NCI-H2171 treated with DMSO at 0.1 percent for 48 hours (cell line): Measurements from ENCODE around the gene KIAA0408.
A peak's percentile ranks its signal among the peaks of the same experiment; 100 is the strongest.
"Not testable (repeated sequence)": the region's sequence is repeated elsewhere in the genome, so short reads cannot be mapped to it uniquely, and the experiment has no call there.

ENCODE experiments used
- DNase-seq: peaks from one replicate; lab custom pipeline; 2025; lab: John Stamatoyannopoulos, UW

The KIAA0408 gene

DNA sequence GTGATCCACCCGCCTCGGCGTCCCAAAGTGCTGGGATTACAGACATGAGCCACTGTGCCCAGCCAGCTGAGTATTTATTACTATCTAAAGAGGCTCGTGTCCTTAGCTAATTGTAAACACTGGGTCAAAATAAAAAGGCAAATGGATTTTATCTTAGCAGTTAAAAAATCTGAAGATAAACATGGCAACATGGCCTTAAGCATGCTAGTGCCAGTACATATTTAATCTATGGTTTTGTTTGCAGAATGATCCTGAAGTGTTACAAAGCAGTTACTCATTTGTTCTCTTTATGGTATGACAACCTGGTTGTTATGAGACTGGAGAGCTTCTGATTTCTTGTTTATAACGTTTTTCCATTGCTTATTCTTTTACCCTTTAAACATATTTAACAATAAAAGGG is 3.9 kb upstream of the KIAA0408 start:
- DNase-seq, result no peak

DNA sequence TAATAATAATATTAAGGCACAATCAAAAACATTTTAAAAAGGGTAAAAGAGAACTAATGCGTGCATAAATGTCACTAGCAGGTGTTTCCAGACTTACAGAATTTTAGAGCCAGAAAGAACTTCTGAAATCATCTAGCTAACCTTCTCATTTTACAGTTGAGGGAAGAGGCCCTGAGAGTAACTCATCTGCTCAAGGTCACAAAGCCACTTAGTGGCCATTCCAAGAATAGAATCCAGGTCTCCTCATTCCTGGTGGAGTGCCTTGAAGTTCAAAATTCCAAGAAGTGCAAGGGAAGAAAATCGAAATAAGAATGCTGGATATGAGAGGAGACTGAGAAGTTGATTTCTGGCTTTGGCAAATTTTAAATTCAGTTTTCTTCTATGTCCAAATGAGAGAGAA is 3.2 kb upstream of the KIAA0408 start:
- no peak for DNase-seq

DNA sequence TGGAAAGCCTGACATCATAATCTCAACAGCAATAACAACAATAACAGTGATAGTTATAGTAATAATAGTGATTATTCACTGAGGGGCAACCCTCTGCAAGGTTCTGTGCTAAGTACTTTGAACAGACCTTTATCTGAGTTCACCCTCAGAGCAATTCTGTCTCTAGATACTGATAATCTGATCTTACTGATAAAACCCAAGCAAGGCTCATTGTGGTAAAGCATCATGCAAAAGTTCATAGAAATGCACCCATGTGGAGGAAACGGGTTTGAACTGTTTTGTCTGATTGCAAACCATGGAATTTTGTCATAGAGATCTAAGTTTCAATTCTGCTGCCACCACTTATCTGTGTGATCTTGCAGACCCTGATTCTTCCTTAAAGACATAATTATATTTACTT is 1.3 kb upstream of the KIAA0408 start:
- no peak for DNase-seq

DNA sequence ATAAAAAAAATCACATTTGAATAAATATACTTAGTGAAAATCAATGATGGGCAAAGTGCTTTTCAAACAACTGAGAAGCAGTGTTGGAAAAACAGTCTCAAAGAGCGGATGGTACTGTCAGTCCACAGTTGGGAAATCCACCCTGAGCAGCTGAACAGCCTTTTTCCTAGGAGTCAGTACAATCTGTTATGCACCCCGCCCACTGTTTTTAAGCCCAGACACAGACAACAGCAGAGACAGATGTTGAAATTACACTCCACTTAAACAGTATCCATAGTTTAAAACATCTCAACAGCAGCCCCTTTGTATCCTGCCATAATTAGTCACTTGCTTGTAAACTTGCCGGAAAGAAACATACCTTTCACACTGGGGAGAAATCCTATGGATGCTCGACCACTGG is 372 bp downstream of the KIAA0408 start:
- peak; percentile 49 for DNase-seq

DNA sequence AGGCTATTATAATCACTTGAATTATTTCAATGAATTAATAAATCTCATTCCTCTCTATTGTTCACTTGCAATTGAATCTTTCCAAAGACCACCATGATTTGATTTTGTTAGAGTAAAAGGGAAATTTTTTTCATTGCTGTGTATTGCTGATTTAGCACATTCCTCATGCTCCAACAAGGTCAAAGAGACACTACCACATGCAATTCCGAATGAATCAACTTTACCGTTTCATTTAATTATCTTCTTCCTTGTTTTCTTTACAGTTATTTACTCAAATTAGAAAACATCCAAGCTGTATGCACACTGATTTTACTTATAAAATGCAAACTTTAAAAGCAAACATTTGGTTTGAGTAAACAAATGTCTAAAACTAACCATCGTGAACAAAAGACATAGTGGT is 967 bp downstream of the KIAA0408 start:
- no peak for DNase-seq

DNA sequence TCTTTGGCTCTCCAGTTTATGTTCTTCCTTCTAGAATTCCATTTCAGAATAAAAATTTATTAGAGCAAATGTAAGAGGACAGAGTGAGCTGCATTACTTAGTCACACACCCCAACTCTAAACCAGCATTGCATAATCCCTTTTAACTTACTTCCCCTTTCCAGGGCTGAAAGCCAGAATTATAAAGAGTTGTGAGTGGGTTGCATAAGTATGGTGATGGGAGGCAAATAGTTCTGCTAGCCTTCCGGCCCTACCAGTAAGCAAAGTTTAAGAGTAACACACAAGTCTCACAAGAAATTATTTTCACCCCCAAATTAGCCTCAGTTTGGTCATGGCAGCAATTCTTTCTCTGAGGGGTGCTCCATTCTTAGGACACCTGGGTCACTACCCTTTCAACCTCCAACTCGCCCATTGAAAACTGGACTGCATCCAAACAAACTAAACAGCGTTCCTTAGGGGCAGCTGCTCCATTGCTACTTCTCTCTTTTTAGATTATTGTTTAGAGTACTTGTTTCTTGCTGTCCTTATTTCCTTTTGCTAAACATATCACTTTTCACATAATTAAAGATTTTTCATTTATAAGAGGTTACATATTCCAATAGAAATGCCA is 1.6 kb downstream of the KIAA0408 start:
- DNase-seq, result no peak

DNA sequence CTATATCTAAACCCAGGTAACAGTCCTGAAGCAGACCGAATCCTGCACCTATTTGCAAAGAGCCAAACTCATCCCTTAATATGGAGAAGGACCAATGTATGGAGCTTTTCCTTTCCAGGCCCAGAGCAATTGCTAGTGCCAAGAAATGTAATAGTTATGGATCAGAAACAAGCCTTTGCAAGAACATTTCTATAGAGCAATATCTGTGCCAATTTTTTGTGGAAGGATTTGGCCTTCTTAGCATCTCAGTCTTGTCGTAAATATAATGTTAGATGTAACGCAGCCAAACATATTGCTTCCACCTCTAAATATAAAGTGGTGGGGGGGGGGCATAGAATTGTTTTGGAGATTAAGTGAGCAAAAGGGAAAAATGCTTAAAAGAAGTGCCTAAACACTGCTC is 2.7 kb downstream of the KIAA0408 start:
- no peak for DNase-seq

DNA sequence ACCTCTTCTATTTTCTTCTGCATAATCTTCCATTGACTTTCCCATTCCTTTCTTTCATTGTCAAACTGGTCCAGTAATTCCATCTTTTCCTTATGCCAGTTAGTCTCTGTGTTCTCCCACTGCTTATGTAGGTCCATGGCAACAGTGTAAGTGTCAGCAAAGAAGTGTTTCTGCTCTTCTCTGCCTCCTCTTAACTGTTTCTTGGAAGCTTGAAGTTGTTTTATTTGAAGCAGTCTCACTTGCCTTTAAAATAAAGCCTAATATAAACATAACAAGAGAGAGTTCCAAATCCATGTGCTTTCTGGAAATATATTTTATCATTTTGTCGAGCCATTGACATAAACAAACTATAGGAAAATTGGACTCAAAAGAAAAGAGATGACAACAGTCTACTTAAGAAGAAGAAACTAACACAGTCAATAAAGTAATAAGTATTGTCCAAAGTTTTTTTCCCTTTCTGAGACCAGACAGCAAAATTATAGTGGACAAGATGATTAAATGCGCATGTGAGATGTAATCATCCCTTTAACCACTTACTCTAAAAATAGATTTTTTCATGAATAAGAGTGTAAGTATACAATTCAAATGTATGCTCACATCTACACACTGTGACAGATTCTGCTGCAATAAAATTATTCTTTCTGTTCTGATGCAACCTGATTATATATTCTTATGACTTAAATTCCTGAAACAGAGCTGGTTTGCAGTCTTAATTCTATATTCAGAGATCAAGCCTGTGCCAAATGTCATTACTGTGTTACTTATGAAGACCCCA is 5.2 kb downstream of the KIAA0408 start:
- DNase-seq, result no peak

DNA sequence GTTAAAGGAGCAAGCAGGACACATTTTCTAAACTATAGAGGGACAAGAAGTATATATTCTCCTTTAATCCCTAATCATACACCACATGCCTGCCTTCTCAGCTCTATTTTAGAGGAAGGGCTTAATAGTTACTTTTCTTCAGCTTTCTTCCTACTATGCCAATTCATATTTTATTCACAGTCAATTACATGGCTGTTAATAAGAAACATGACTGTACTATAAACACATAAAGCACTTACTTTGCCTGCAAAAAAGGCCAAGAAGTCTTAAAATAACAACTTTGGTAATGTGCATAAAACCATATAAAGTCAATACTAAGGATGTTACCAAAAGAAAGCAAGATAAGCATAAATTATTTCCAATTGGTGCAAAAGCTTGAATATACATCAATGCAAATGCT is 6.4 kb downstream of the KIAA0408 start:
- DNase-seq, result no peak

DNA sequence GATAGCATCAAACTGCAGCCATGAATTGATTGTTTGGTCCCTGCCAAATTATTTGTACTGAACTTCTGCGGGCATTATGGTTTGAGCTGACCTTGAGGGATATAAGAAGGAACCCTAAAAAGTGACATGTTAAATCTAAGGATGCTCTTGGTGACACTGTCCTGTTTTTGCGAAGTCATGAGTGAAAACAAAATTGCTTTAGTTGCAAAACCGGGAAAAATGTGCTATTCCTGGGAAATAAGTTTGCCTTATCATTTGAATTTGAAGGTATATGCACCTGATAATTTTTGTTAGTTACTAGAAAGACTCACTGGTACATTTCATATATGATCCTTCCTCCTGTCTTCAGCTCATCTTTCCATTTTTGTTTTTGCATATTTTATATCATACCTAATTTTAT is 7.8 kb downstream of the KIAA0408 start:
- DNase-seq, result no peak

DNA sequence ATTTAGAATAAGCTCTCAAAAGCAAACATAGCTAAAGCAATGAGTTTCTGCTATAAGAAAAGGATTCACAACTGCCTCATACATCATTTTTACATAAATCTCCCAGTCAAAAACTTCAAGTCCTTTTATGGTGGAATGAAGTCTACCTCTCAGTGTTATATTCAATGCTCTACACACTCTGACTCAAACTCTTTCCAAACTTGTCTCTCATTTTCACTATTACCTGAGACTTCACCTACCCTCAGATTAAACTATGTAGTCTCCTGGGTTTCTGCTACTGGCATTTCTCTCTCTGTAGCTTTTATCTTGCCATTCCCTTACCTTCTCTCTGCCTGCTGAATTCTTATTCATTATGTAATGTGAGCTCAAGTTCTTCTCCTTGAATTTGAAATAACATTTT is 11.4 kb downstream of the KIAA0408 start:
- DNase-seq, result no peak

DNA sequence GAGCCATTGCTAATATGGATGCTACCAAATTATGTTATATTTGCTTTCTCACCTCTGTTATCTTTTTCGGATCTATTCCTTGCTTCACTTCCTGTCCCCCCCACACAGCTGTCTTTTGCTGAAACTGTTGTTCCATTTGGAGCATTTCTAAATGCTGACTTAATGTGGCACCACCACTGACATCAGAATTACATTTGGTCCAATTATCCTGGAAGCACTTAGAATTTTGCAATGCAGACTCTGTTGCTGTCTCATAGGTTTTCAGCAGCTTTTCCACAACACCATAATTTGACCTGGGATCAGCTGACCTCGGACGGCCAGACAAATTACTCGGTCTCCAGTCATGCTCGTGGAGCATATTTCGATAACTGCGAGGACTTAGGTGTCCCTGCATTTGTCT is 12.8 kb downstream of the KIAA0408 start:
- no peak for DNase-seq

DNA sequence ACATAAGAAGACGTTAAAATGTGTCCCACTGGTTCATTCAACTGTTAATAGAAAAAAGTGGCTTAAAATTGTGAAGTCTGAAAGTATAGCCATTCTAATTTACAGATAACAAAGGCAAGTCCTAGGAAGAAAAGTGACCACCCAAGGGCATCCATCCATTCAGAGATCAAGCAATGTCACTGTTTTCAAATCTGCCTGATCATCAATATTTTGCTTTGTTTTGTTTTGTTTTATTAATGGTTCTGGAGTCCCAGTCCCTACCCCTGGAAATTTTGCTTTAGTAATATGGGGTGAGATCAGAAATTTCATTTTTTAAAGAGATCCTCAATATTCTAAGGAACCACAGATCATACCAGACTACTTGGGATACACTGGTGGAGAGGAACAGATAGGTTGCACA is 17.3 kb downstream of the KIAA0408 start:
- no peak for DNase-seq

DNA sequence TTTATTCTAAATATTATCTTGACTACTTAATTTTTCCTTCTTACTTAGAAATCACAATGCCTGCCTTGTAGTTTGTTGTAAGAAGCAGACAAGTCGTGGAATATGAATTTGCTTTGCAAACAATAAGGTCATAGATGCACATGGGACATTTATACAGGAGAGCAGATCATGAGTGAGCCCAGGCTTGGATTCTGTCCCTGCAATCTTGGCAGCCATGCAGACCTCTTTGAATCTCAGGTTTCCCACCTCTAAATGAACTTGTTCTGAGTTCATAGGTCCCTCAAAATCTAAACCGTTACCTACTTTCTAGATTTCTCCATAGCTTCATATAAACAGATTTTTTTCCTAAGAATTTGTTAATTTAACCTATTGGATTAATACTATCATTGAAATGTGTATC is 19.5 kb downstream of the KIAA0408 start:
- DNase-seq, result no peak

DNA sequence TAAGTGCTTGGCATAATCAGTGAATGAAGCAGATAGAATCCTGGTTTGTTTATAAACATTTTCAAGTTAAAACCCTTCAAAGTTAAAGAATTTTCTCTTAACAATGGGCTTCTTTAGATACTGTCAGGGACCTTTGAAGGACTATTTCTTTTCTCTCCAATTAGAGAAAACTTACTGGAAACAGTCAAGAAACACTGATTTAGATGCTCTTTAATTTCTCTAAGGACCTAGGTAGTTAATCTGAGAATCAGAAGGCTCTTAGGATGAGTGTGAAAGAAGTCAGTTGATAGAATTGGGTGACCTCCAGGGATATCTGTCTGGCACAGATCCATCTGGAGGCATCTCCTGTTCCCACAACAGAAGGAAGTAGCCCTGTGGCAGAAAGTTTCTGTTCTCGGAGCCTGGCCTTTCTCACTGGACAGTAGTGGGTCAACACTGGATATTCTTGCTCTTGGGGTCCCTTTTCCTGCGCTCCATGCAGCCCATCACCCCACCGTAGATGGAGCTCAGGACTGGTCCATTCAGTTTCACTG is 22.5 kb downstream of the KIAA0408 start:
- peak; percentile 36 for DNase-seq

DNA sequence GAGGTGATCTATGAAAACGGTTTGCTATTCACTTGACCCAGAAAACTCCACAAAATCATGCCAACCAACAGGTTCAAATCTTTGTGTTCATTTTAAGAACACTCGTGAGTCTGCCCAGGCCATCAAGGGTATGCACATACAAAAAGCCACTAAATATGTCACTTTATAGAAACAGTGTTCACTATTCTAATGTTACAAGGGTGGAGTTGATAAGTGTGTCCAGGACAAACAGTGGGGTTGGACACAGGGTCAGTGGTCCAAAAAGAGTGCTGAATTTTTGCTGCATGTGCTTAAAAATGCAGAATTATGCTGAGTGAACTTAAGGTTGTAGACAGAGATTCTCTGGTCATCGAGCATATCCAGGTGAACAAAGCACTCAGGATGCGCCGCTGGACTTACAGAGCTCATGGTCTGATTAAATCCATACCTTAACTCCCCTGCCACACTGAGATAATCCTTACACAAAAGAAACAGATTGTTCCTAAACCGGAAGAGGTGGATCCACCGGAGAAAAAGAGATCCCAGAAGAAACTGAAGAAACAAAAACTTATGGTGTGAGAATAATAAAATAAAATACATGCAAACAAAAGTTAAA is 23.5 kb downstream of the KIAA0408 start:
- DNase-seq, result no peak

DNA sequence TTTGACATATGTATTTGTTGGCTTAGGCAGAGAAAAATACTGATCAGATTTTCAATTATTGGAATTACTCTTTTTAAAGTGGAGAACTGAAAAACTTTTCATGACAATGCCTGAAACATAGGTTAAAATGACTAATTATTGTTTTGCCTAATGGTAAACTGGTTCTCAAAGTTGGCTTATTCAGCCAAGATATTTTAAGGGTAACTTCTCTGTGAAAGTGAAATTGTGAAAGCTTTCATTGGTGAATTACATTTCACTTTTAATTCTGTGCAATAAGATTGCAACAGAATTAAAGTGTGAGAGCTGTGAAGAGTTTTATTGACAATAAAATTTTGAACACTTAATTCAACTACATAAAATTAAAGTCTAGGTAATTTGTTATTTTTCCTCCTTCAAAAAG is 24.5 kb downstream of the KIAA0408 start:
- DNase-seq, result no peak

DNA sequence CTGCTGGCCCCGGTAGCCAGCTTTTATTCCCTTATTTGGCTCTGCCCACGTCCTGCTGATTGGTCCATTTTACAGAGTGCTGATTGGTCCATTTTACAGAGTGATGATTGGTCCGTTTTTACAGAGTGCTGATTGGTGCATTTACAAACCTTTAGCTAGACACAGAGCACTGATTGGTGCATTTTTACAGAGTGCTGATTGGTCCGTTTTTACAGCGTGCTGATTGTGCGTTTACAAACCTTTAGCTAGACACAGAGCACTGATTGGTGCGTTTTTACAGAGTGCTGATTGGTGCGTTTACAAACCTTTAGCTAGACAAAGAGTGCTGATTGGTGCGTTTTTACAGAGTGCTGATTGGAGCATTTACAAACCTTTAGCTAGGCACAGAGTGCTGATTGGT is 30.6 kb downstream of the KIAA0408 start:
- not testable (repeated sequence) for DNase-seq

DNA sequence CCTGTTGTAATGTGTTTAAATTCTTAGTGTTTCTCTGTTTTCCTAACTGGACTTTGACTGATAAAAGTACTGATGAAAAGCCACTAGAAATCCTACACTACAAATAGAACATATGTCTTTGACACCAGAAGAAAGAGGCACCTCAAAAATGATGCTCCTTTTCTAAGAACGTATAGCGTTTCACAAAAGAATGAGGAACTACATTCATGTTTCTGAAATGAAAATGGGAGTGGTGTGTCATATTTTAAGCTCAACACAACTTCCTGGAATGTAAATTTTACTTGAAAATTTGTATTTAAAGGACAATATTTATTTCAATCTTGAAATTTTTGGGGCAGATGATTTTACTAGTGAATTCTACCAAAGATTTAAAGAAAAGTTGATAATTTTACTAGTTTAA is 35.3 kb downstream of the KIAA0408 start:
- no peak for DNase-seq

DNA sequence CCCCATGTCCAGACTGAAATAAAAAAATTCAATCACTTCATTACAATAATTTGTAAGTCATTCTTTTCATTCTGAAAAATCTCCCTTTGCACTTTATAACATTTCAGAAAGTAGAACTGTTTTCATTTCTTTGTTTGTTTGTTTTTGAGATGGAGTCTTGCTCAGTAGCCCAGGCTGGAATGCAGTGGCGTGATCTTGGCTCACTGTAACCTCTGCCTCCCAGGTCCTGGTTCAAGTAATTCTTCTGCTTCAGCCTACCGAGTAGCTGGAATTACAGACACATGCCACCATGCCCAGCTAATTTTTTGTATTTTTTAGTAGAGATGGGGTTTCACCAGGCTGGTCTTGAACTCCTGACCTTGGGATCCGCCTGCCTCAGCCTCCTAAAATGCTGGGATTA is 38.0 kb downstream of the KIAA0408 start:
- not testable (repeated sequence) for DNase-seq

DNA sequence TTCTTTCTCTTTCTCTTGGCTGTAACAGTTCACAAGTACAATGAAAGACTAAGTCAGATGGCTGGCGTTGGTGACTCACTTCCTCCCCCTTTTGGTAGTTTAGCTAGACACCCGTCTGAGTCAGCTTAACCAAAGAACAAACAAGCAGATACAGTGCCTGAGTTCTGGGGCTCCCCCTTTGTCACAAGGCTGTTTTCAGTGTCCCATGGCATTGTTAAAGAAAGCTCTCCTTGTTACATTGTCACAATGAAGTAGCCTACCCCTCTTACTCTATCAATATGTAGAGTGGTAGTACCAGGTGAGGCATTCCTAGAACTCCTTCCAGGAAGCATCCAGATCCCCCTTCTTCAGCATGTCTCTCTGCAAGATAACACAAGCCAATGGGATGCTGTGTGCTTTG is 38.6 kb downstream of the KIAA0408 start:
- peak; percentile 55 for DNase-seq

DNA sequence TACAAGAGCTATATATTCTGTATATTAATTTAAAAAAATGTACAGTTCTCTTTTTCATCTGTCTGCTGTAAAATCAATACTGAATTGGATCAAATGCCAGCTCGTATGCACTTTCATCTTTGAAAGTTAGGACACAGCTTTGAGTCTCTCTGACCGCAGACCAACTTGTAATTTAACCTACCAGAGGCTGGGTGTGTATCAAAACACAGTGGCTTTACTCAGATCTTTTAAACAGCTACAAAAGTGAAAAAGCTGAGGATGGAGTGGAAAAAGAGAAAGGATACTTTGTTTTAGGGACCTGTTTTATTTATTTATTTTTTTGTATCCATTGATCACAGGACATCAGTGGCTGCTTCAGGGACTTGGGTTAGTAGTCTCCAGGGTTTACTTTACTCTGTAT is 44.1 kb downstream of the KIAA0408 start:
- no peak for DNase-seq

DNA sequence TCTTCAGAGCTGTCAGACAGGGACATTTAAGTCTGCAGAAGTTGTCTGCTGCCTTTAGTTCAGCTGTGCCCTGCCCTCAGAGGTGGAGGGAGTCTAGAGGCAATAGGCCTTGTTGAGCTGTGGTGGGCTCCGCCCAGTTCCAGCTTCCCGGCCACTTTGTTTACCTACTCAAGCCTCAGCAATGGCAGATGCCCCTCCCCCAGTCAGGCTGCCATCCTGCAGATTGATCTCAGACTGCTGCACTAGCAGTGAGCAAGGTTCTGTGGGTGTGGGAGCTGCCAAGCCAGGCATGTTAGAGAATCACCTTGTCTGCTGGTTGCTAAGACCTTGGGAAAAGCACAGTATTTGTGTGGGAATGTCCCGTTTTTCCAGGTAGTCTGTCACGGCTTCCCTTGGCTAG is 46.1 kb downstream of the KIAA0408 start:
- not testable (repeated sequence) for DNase-seq
